ENCODE measurements around the gene LACRT.

DNA sequence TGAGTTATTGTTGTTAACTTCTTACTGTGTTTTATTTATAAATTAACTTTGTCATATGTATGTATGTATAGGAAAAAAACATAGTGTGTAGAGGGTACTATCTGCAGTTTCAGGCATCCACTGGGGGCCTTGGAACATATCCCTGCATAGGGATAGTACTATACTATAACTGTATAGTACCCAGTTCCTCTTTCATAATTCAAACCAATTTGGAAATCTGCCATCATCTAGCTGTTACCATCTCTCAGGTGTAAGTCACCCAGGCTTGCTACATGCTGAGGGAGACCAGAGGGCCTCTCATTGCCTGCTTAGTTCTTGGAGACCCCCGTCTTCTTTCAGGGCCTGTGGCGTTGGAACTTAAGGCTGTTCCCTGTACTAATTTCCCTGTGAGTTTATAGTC, 26.4 kb upstream of the LACRT start:
- no peak for TF ChIP-seq FOXM1 (IDR thresholded peaks at IDR 0.05; ENCODE audit: borderline replicate concordance, low read depth)
- TF ChIP-seq, protein P1, sequence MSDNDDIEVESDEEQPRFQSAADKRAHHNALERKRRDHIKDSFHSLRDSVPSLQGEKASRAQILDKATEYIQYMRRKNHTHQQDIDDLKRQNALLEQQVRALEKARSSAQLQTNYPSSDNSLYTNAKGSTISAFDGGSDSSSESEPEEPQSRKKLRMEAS (IDR thresholded peaks at IDR 0.05) = no peak
- TF ChIP-seq EP300 (IDR thresholded peaks at IDR 0.05; ENCODE audit: borderline replicate concordance) = no peak
- no peak for TF ChIP-seq RAD21 (IDR thresholded peaks at IDR 0.05; ENCODE audit: low read depth)
